Gastrocnemius medialis (tissue), 4 donors: Measurements from ENCODE around the gene DCLK2.

ENCODE experiments used
- CTCF ChIP-seq, 5 experiments: fragments of 450-650 bp in 3 of 5; fragments of 200-600 bp in 2 of 5; sonication (generic) in 2 of 5; IDR thresholded peaks in 4 of 5; conservative IDR thresholded peaks in 1 of 5; 1 replicate in 4 of 5; 2 replicates in 1 of 5; pipeline ENCODE4 v1.5.1; 2016 to 2019; ENCODE audit warnings: antibody characterized with exemption in 5 of 5, mild to moderate bottlenecking in 3 of 5, moderate library complexity in 3 of 5
- POLR2A ChIP-seq, 2 donors: fragments of 450-650 bp; IDR thresholded peaks; one replicate each; pipeline ENCODE4 v1.6.1; 2017; ENCODE audit warnings: antibody characterized with exemption in 2 of 2, mild to moderate bottlenecking in 2 of 2, moderate library complexity in 2 of 2

- TF ChIP-seq CTCF (IDR thresholded peaks at IDR 0.05 in 4 of 5, conservative IDR thresholded peaks at IDR 0.05 in 1 of 5) (no peak), POLR2A (IDR thresholded peaks at IDR 0.05) (no peak)
Measured at GRCh38 chr4:150218447-150218846, 140.2 kb downstream of the DCLK2 start.
